SK-N-SH treated with all-trans-retinoic acid at 6 μM for 48 hours (cell line): ENCODE data around the gene GALNTL6.

Experiments used
- ATAC-seq: fragments of 200-7000 bp; cut with Tn5 transposase; 3 replicates; pipeline ENCODE4 v1.9.1; 2020; ENCODE audit warnings: mild to moderate bottlenecking, moderate library complexity
- CREB5 ChIP-seq: fragments of 250-450 bp; sonication (Bioruptor Pico); IDR thresholded peaks from 2 replicates; pipeline ENCODE4 v1.5.1; 2020; ENCODE audit warnings: low read depth, mild to moderate bottlenecking, moderate library complexity
- CSDC2 ChIP-seq: fragments of 250-450 bp; sonication (Bioruptor Pico); IDR thresholded peaks from 2 replicates; pipeline ENCODE4 v1.5.0; 2020; ENCODE audit warnings: mild to moderate bottlenecking, moderate library complexity
- CSRNP3 ChIP-seq: fragments of 250-450 bp; sonication (Bioruptor Pico); IDR thresholded peaks from 2 replicates; pipeline ENCODE4 v1.5.1; 2021; ENCODE audit warnings: mild to moderate bottlenecking, moderate library complexity
- GLIS3 ChIP-seq: fragments of 250-450 bp; sonication (Bioruptor Pico); IDR thresholded peaks from 2 replicates; pipeline ENCODE4 v1.5.0; 2020; ENCODE audit warnings: mild to moderate bottlenecking, moderate library complexity
- ISL1 ChIP-seq: fragments of 250-450 bp; sonication (Bioruptor Pico); IDR thresholded peaks from 2 replicates; pipeline ENCODE4 v2.1.2; 2022; ENCODE audit warnings: mild to moderate bottlenecking, moderate library complexity
- OSR1 ChIP-seq: fragments of 250-450 bp; sonication (Bioruptor Pico); IDR thresholded peaks from 2 replicates; pipeline ENCODE4 v1.8.0; 2022; ENCODE audit warnings: moderate library complexity, mild to moderate bottlenecking, inconsistent platforms
- PATZ1 ChIP-seq: fragments of 250-450 bp; sonication (Bioruptor Pico); IDR thresholded peaks from 2 replicates; pipeline ENCODE4 v1.8.0; 2020; ENCODE audit warnings: mild to moderate bottlenecking, moderate library complexity, borderline replicate concordance
- POU6F1 ChIP-seq: fragments of 250-450 bp; sonication (Bioruptor Pico); IDR thresholded peaks from 2 replicates; pipeline ENCODE4 v1.8.0; 2021; ENCODE audit warnings: low read depth, mild to moderate bottlenecking, moderate library complexity, borderline replicate concordance
- SNAI2 ChIP-seq: fragments of 250-450 bp; sonication (Bioruptor Pico); IDR thresholded peaks from 2 replicates; pipeline ENCODE4 v1.5.0; 2020; ENCODE audit warnings: mild to moderate bottlenecking, moderate library complexity
- TCF4 ChIP-seq: fragments of 250-450 bp; sonication (Bioruptor Pico); IDR thresholded peaks from 2 replicates; pipeline ENCODE4 v1.8.0; 2021; ENCODE audit warnings: mild to moderate bottlenecking, moderate library complexity, borderline replicate concordance
- TOX ChIP-seq: fragments of 250-450 bp; sonication (Bioruptor Pico); IDR thresholded peaks from 2 replicates; pipeline ENCODE4 v1.8.0; 2021; ENCODE audit warnings: mild to moderate bottlenecking, moderate library complexity, borderline replicate concordance
- TSHZ2 ChIP-seq: fragments of 250-450 bp; sonication (Bioruptor Pico); IDR thresholded peaks from 2 replicates; pipeline ENCODE4 v1.5.0; 2020; ENCODE audit warnings: mild to moderate bottlenecking, moderate library complexity
- ZC3H10 ChIP-seq: fragments of 250-450 bp; sonication (Bioruptor Pico); IDR thresholded peaks from 2 replicates; pipeline ENCODE4 v1.5.1; 2021; ENCODE audit warnings: mild to moderate bottlenecking, moderate library complexity
- ZFP30 ChIP-seq: fragments of 450-650 bp; formaldehyde crosslinking; IDR thresholded peaks from 2 replicates; pipeline ENCODE4 v1.5.0; 2022; ENCODE audit warnings: mild to moderate bottlenecking, moderate library complexity
- ZNF565 ChIP-seq: fragments of 450-650 bp; formaldehyde crosslinking; conservative IDR thresholded peaks from 2 replicates; pipeline ENCODE4 v1.5.0; 2020; ENCODE audit warnings: low read depth, mild to moderate bottlenecking, moderate library complexity
- ZNF70 ChIP-seq: fragments of 450-650 bp; formaldehyde crosslinking; IDR thresholded peaks from 2 replicates; pipeline ENCODE4 v1.5.0; 2020; ENCODE audit warnings: mild to moderate bottlenecking, moderate library complexity
- ZNF8 ChIP-seq: fragments of 450-650 bp; formaldehyde crosslinking; IDR thresholded peaks from 2 replicates; pipeline ENCODE4 v1.5.0; 2020; ENCODE audit warnings: mild to moderate bottlenecking, moderate library complexity

GALNTL6 gene

DNA sequence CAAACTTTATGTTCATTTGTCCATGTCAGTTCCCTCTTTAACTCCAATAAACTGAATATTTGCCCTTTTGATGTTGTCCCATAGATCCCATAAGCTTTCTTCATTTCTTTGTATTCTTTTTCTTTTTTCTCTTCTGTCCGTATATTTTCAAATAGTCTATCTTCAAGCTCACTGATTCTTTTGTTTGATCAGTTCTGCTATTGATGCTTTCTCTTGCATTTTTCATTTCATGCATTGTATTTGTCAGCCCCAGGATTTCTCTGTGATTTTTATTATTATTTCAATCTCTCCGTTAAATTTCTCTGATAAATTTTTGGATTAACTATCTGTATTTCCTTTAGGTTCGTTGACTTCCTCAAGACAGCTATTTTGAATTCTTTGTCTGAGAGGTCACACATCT lies 1082.5 kb downstream of the GALNTL6 start (continued):
- no peak for TF ChIP-seq ZNF8 (CRISPR knock-in tag)

GRCh38 chr4:172897046-172897445 lies 1083.8 kb downstream of the GALNTL6 start:
- TF ChIP-seq CSDC2 (no peak), POU6F1 (CRISPR knock-in tag) (no peak), TOX (CRISPR knock-in tag) (no peak), ZNF565 (no peak), CREB5 (CRISPR knock-in tag) (no peak), ZFP30 (no peak), PATZ1 (CRISPR knock-in tag) (no peak), GLIS3 (CRISPR knock-in tag) (no peak), TSHZ2 (CRISPR knock-in tag) (no peak), TCF4 (no peak)

DNA sequence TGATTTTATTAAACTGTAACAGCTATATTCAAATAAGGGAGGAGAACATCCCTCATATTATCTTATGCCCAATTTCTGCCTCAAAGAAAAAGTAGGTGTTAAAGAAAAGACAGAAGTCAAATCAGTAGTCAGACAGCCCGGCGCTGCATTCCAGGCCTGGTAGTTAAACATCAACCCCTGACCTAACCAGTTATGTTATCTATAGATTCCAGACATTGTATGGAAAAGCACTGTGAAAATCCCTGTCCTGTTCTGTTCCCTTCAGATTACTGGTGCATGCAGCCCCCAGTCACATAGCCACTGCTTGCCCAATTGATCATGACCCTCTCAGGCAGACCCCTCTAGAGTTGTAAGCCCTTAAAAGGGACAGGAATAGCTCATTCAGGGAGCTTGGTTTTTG lies 1085.5 kb downstream of the GALNTL6 start:
- ATAC-seq = no peak
- TF ChIP-seq TOX (CRISPR knock-in tag) (no peak), OSR1 (CRISPR knock-in tag) (no peak), CSRNP3 (CRISPR knock-in tag) (no peak), TCF4 (no peak), PATZ1 (CRISPR knock-in tag) (no peak), CREB5 (CRISPR knock-in tag) (no peak), ZNF70 (no peak), ISL1 (no peak), TSHZ2 (CRISPR knock-in tag) (no peak), ZNF565 (no peak), ZFP30 (no peak), ZC3H10 (CRISPR knock-in tag) (no peak), GLIS3 (CRISPR knock-in tag) (no peak), POU6F1 (CRISPR knock-in tag) (no peak), SNAI2 (CRISPR knock-in tag) (no peak)

More at GRCh38 chr4:172897046-172897445, 1083.8 kb downstream of the GALNTL6 start:
- ATAC-seq = no peak
